Prostate gland (tissue), 2 donors: ENCODE data around the gene SEPTIN7. TPM values are rescaled to one million over a fixed set of nuclear protein-coding genes. Genes with fewer than 3 reads are reported as not detected.

Experiments used
- DNase-seq: peaks from one replicate; pipeline ENCODE4 v3.0.0-alpha.2; 2019; ENCODE audit warnings: low spot score
- H3K27ac ChIP-seq, 2 donors: fragments of 200-600 bp; sonication (generic); 2 replicates each; pipeline ENCODE4 v1.5.1; 2017 to 2019
- H3K27me3 ChIP-seq: fragments of 200-600 bp; sonication (generic); replicated peaks from 2 replicates; pipeline ENCODE4 v1.5.1; 2019; ENCODE audit not compliant: insufficient read depth
- H3K36me3 ChIP-seq, 2 donors: fragments of 200-600 bp; sonication (generic); 1 replicate in 1 of 2; 2 replicates in 1 of 2; pipeline versions ENCODE4 v1.5.1 to v1.8.1; 2017 to 2019
- H3K4me1 ChIP-seq: fragments of 200-600 bp; sonication (generic); replicated peaks from 2 replicates; pipeline ENCODE4 v1.5.1; 2019
- H3K4me3 ChIP-seq, 2 donors: fragments of 200-600 bp; sonication (generic); 2 replicates each; pipeline ENCODE4 v1.5.1; 2017 to 2019
- H3K9me3 ChIP-seq: fragments of 200-600 bp; sonication (generic); 2 replicates; pipeline ENCODE4 v1.5.1; 2017
- POLR2A ChIP-seq: fragments of 450-650 bp; IDR thresholded peaks from one replicate; pipeline ENCODE4 v1.6.1; 2016; ENCODE audit warnings: antibody characterized with exemption, mild to moderate bottlenecking
- POLR2AphosphoS5 ChIP-seq: sonication (generic); formaldehyde crosslinking; IDR thresholded peaks from one replicate; pipeline ENCODE4 v1.6.1; 2017; ENCODE audit warnings: antibody characterized with exemption
- WGBS: methylation state at CpG from one replicate; pipeline ENCODE4 v1.1.5; 2018; 5-methylcytosine and 5-hydroxymethylcytosine counted together
- intact Hi-C: fragments of 100-400 bp; cut with DNase I; formaldehyde crosslinking; loops from one replicate; pipeline ENCODE4 v1.14.2; 2022
- total RNA-seq, 2 donors: library from RNA; depleted of rRNA; stranded (reverse); fragments of >200 nt; gene quantifications; one replicate each; pipeline ENCODE4 v1.1.0, GENCODE V29; 2016
- TF ChIP-seq, protein P1 (sequence below), 4 experiments: fragments of 200-600 bp in 2 of 4; fragments of 450-650 bp in 2 of 4; sonication (generic) in 2 of 4; IDR thresholded peaks; 1 replicate in 3 of 4; 2 replicates in 1 of 4; pipeline ENCODE4 v1.5.1; 2016 to 2019; ENCODE audit warnings: antibody characterized with exemption in 4 of 4, mild to moderate bottlenecking in 2 of 4, moderate library complexity in 2 of 4

The SEPTIN7 gene
- total RNA-seq, 2 donors from 2014 or later = 135 to 136 TPM

GRCh38 chr7:35839860-35840854, 39.3 kb downstream of the SEPTIN7 start:
- intact Hi-C loops = no loop called here
- no peak overlapping the region for H3K4me3 ChIP-seq
- H3K27me3 ChIP-seq = no peaks in the 10 kb centered on the region
- no peaks in the 10 kb centered on the region for H3K4me1 ChIP-seq
- DNase-seq = no peak
- WGBS = 100% methylated on average over 1 of the region's 1 CpG
- no peaks in the 10 kb centered on the region for H3K9me3 ChIP-seq
- no peak overlapping the region for H3K27ac ChIP-seq
- TF ChIP-seq, protein P1, sequence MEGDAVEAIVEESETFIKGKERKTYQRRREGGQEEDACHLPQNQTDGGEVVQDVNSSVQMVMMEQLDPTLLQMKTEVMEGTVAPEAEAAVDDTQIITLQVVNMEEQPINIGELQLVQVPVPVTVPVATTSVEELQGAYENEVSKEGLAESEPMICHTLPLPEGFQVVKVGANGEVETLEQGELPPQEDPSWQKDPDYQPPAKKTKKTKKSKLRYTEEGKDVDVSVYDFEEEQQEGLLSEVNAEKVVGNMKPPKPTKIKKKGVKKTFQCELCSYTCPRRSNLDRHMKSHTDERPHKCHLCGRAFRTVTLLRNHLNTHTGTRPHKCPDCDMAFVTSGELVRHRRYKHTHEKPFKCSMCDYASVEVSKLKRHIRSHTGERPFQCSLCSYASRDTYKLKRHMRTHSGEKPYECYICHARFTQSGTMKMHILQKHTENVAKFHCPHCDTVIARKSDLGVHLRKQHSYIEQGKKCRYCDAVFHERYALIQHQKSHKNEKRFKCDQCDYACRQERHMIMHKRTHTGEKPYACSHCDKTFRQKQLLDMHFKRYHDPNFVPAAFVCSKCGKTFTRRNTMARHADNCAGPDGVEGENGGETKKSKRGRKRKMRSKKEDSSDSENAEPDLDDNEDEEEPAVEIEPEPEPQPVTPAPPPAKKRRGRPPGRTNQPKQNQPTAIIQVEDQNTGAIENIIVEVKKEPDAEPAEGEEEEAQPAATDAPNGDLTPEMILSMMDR (IDR thresholded peaks at IDR 0.05) = no peak
- no peak for TF ChIP-seq POLR2A
- no peak for TF ChIP-seq POLR2AphosphoS5
- H3K36me3 ChIP-seq = no peaks in the 10 kb centered on the region

DNA sequence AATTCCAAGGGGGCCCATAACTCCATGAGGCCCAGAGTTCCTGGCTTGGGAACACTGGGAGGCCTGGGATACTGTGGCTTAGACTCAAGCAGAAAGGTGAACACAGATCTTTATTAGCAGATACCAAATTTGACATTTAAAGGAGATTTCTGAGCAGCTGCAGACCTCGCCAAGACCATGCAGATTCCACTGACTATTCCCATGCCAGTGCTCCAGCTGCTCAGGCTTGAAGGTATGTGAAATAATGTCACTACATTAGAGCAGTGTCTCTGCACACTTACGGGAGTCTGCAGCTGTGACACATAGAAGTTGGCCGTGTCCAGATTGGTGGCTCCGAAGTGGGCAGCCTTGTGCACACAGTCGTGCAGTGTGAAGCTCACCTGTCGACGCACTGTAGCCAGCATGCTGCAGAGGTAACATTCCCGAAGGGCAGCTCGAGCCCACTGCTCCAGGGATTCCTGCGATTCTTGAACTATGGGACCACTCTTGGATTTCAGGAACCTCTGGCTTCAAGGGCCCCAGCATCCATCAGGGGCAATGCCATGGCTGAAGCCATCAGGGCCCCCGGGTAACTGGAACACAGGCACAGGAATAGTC, 46.1 kb downstream of the SEPTIN7 start:
- H3K27me3 ChIP-seq = no peaks in the 10 kb centered on the region
- intact Hi-C loops = no loop called here
- H3K9me3 ChIP-seq = no peaks in the 10 kb centered on the region
- H3K4me1 ChIP-seq = no peaks in the 10 kb centered on the region
- 94% methylated on average over 11 of the region's 11 CpGs for WGBS
- no peak for DNase-seq
- no peak overlapping the region for H3K27ac ChIP-seq
- TF ChIP-seq POLR2AphosphoS5 (no peak), POLR2A (no peak)
- TF ChIP-seq, protein P1 (IDR thresholded peaks at IDR 0.05) = no peak
- no peak overlapping the region for H3K4me3 ChIP-seq
- no peaks in the 10 kb centered on the region for H3K36me3 ChIP-seq

DNA sequence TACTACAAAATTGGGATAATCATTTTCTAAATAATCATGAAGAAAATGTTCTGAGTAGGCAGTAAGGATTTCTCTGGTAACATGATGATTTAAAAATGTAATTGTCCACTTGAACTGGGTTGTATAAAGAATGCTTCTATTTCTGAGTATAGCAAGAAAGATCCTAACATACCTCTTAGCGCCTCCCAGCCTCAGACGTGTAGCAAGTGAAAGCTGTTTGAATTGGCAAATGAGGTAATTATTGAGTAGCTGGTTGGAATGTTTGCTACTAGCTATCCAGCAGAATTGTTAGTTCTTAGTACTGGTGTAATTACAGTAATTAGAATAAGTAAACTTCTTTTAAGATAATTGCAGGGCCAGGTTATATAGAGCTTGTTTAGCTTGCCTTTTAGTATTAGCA, 47.9 kb downstream of the SEPTIN7 start:
- H3K9me3 ChIP-seq = no peaks in the 10 kb centered on the region
- TF ChIP-seq POLR2AphosphoS5 (no peak), POLR2A (no peak)
- no peak overlapping the region for H3K27ac ChIP-seq
- no peaks in the 10 kb centered on the region for H3K27me3 ChIP-seq
- no peak for DNase-seq
- H3K4me3 ChIP-seq = no peak overlapping the region
- intact Hi-C loops = no loop called here
- no peaks in the 10 kb centered on the region for H3K4me1 ChIP-seq
- WGBS = 67% methylated on average over 2 of the region's 2 CpGs
- H3K36me3 ChIP-seq = no peaks in the 10 kb centered on the region

- Histone ChIP-seq H3K9me3 (no peaks in the 10 kb centered on the region), H3K36me3 (no peaks in the 10 kb centered on the region), H3K27ac (no peak overlapping the region), H3K4me3 (no peak overlapping the region), H3K27me3 (no peaks in the 10 kb centered on the region), H3K4me1 (no peaks in the 10 kb centered on the region)
- no peak for TF ChIP-seq POLR2AphosphoS5
- TF ChIP-seq, protein P1 (IDR thresholded peaks at IDR 0.05) = no peak
- TF ChIP-seq POLR2A = no peak
- DNase-seq = no peak
- WGBS = 72% methylated on average over 7 of the region's 7 CpGs
- intact Hi-C loops = no loop called here
These were observed 48.4 kb downstream of the SEPTIN7 start for GRCh38 chr7:35849158-35849831.

DNA sequence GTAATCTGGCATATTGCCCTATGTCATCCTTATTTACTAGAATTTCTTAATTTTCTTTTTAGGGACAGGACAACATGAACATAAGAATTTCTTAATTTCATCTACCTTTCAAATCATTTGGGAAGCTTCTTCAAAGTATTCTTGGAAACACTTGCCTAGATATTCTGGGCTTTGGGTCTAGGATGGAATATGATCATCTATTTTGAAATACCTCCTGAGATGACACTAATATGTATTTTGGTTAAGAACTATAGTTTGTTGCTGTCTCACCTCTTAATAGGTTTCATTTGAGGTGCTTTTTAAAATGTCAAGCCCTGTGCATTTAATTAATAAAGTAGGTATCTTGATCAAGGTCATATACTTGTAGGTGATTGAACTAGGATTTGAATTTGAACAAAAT, 49.1 kb downstream of the SEPTIN7 start:
- intact Hi-C loops = no loop called here

More for the DNA sequence above, 49.1 kb downstream of the SEPTIN7 start:
- H3K27me3 ChIP-seq = no peaks in the 10 kb centered on the region
- H3K36me3 ChIP-seq = no peaks in the 10 kb centered on the region
- H3K4me3 ChIP-seq = no peak overlapping the region
- TF ChIP-seq POLR2A (no peak), POLR2AphosphoS5 (no peak)
- TF ChIP-seq, protein P1 (IDR thresholded peaks at IDR 0.05) = no peak
- DNase-seq = no peak
- H3K4me1 ChIP-seq = no peaks in the 10 kb centered on the region
- H3K27ac ChIP-seq = no peak overlapping the region
- no peaks in the 10 kb centered on the region for H3K9me3 ChIP-seq
